Activated T-cell treated with anti-CD3 and anti-CD28 coated beads, Interleukin-2, amount 50 U/mL, for 48 hours (primary cell): ENCODE measurements around the gene LONP2.
"Not testable (repeated sequence)": the region's sequence is repeated elsewhere in the genome, so short reads cannot be mapped to it uniquely, and the experiment has no call there.

ENCODE experiments used
- DNase-seq, 2 experiments: peaks; one replicate each; pipeline ENCODE4 v3.0.0-alpha.2; 2020

The LONP2 gene

DNA sequence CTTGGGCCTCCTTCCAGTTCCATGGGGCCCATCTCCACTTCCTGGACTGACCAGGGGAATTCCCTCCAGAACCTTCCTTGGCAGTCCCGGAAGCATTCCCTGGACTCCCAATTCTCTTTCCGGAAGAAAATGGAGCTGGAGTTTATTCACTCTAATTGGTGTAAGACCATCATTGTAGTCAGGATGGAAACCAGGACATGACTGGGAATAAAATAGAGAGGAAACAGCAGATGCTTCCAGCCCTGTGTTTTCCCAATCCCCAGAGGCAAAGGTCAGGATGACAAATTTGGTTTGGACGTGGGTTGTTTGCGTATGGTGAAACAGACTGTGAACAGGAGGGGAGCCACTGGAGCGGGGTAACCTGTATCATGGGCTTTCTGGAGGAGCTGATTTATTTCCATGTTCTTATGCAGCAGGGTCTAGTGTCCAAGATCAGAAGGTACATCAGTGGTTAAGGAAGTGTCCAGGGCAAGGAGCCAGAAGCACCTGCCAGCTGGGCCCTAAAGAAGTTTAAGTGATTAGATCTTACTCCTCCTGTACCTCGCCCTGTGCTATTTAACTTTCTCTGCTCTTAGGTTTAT lies 8.5 kb upstream of the LONP2 start:
- DNase-seq: no peak

DNA sequence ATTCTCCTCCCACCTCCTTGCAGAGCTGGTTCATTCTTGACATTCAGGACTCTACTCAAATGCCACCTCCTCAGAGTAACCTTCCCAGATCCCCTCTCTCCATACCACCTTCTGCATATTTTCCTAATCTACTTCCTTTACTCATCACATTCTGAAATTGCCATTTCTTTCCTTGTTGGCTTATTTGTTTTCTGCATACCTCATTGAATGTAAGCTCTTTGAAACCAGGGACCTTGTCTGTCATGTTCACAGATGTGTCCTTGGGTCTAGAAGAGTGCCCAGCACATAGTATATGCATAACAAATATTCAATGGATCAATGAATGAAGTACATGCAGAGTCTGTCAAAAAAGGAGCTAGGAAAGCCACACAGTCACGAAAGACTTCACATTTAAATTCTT lies 7.8 kb upstream of the LONP2 start:
- no peak for DNase-seq

DNA sequence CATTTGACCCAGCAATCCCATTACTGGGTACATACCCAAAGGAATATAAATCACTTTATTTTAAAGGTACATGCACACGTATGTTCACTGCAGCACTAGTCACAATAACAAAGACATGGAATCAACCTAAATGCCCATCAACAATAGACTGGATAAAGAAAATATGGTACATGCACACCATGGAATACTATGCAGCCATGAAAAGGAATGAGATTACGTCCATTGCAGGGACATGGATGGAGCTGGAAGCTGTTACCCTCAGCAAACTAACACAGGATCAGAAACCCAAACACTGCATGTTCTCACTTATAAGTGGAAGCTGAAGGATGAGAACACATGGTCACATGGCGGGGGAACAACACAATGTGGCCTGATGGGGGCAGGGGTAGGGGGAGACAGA lies 4.0 kb upstream of the LONP2 start:
- not testable (repeated sequence) for DNase-seq

DNA sequence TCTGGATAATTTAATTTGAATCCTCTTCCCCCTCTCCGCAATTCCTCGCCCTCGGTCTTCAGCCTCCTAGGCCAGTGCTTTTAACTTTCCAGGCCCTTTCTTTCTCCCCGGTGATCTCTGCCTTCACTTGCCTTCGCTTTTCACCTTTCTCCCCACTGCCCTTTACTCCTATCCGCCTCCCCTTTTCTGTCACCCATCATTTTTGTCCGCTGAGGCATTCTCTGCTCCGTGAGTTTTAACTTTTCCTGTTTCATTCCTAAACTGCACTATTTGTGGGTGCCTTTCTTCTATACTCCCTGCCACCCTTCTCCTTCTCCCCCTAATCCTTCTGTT lies 729 bp downstream of the LONP2 start:
- DNase-seq: no peak

DNA sequence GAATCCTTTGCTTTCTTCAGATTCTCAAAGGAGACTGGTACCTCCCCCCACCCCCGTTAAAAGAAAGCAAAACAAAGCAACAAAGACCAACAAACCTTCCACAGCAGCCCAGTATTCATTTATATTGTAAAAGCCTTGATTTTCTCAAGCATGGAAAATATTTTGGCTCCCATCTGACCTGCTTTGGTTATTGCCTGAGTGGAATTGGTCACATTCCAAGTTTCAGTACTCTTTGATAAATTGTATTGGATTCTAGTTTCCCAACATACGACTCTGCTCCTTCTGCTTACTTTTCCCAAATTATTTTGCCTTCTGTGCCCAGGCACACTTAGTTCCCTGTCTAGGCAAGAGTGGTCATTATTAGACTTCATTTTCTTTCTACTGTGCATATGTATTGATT lies 2.0 kb downstream of the LONP2 start:
- no peak for DNase-seq

DNA sequence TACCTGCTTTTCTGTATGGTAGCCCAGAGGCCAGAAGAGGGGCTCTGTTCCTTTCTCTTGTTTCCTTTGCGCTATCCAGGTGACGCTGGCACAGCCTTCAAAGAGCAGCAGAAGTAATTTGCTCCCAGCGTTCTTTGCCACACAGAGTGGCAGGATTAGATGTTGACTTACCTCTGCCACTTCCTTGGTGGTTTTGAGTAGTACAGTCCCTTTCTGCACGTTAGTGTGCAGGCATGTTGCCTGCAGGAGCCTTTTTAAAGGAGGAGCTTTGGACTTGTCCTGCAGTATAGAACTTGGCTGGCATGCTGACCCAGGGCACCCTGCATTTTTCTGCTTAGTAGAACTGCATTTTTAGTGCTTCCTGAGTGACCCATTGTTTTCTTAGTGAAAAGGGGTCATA lies 3.2 kb downstream of the LONP2 start, which contains the start of gene ABCC11:
Gene ABCC11 (minus strand): TSS at position 229 of the 400 bp plus-strand sequence. CDS start 15,618 bp downstream, outside the sequence.
- DNase-seq: no peak

DNA sequence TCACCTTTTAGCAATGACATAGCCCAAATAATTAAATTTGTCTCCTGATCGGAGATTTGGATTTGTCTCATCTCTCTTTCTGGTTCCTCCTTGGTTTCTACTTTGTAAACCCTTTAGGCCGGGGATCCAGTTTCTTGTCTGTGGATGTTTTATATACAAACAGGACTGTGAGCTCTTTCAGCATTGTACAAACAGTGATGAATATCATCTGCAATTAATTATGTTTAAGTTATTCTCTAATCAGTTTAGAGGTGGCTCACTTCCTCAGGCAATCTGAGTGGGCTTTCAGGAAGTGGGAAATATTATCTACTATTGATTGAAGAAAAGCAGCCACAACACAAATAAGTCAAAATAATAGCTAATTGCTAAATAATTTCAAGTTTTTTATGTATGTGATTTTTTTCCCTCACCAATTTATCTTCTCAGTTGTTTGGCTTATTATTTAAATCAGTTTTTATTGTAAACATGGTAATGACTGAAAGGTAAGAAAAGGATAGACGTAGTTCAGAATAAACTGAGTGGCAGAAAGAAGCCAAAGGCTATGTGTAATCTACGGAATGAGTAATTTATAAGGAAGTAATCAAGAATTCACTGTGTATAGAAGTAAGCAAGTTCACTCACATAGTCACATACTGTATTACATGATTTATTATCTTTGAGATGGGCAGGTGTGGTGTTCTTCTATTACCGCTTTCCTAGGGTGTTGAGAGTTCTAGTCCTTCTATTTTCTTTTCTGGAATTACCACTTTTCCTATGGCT lies 6.6 kb downstream of the LONP2 start:
- DNase-seq: no peak

DNA sequence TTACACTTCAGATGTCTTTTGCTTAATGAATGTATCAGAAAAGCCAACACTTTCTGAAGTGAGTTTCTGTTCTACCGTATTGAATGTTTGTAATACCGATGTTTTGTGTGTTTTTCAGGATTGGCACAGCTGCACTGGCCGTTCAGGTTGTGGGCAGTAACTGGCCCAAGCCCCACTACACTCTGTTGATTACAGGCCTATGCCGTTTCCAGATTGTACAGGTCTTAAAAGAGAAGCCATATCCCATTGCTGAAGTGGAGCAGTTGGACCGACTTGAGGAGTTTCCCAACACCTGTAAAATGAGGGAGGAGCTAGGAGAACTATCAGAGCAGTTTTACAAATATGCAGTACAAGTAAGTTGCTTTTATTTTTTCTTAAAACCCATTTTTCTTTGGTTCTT lies 7.9 kb downstream of the LONP2 start:
- no peak for DNase-seq

DNA sequence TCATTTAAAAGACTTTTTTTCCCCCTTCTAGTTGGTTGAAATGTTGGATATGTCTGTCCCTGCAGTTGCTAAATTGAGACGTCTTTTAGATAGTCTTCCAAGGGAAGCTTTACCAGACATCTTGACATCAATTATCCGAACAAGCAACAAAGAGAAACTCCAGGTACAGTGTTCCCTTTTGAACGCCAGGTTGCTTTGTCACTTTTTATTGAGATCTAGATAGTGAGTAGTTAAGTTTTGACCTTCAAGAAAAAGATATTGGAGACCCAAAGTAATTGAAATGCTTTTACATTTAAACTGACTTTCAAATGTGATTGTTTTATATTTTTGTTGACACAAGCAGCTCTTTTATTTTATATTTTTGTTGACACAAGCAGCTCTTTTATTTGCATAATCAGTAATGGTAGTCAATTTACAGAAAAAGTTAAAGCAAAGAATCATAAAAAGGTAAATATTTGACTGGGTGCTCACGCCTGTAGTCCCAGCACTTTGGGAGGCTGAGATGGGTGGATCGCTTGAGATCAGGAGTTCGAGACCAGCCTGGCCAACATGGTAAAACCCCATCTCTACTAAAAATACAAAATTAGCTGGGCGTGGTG lies 12.6 kb downstream of the LONP2 start:
- no peak for DNase-seq

DNA sequence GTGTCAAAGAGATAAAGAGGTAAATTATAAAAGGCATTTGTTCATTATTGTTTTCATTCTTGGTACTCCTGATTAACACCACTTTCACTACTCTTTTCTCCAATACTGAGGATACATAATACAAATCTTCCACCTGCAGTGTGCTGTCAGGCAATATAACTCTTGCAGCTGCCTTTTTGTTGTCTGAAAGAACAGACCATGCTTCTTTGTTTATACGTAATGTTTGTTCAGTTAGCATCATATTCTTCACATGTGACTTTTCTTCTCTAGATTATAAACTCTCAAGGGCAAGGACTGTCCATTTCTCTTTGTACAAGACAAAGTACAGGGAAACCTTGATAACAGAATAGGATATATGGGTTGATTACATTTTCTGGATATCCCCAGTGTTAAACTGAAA lies 17.5 kb downstream of the LONP2 start:
- DNase-seq: no peak

DNA sequence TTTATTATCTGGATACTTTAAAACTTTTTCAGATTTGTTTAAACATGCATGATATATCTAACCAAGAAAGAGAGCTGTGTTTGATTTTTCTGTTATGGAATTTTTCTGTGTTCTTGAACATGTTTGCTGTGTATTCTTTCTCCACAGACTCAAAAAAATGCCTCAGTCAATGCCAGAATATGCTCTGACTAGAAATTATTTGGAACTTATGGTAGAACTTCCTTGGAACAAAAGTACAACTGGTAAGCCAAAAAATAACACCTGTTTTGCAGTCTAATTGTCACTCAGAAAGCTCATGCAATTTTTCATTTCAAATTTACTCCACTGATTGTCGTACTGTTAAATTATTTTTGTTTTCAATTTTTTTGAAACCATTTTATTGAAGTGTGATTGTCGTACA lies 18.5 kb downstream of the LONP2 start:
- DNase-seq: no peak

DNA sequence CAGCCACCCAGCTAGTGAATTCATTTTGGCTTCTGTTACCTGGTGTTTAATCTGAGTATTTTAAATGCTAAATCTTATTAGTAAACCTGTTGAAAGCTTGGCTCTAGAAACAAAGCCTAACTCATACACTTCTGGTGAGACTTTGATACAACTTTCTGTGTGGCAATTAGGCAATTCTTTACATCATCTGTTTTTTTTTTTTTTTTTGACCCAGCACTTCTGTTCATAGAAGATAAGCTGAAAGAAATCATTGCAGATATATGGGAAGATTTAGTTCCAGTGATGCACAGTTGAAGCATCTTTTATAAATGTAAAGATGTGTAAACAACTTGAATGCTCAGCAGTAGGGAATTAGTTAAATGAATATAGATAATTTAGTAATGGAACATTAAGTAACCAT lies 24.9 kb downstream of the LONP2 start:
- DNase-seq: no peak

DNA sequence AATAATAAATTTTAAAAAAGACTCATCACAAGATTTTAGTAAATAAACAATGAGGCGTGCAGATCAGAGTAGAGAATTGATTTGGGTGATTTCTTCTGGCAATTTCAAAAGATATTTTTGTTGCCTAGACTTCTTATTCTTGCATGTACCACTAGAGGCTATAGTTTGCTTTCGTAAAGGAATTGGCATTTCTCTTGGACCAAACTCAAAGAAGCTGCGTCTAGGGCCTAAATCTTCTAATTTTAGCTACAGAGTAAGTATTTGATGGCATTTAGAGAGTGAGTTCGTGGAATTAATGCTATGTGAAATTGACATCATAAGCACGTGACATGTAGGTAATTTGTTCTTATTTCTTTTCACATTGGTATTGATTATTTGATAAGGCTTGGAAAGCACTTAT lies 27.6 kb downstream of the LONP2 start:
- DNase-seq: no peak

DNA sequence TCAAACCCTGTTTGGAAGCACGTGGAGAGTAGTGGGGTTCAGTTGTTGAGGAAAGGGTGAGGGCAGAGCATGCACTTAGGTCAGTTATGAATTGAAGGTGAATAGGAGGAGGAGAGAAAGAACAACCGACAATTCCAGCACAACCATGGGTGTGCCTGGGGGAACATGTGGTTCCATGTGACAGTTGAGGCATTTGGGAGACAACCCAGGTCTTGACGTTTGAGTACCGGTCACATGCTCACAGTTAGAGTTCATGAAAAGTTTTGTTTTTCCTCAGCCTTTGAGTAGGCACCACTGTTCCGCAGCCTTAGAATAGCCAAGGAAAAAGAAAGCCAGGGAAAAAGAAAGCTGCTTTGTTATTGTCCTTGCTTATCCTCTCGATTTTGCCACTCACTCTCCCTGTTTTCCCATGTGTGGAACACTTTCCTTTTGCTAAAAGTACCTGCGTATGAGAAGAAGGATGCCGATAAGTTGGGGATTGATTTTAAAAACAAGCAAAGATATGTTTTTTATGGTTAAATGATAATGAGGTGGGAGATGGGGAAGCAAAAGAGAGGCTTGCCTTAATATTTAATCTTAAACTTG lies 28.8 kb downstream of the LONP2 start:
- no peak for DNase-seq

DNA sequence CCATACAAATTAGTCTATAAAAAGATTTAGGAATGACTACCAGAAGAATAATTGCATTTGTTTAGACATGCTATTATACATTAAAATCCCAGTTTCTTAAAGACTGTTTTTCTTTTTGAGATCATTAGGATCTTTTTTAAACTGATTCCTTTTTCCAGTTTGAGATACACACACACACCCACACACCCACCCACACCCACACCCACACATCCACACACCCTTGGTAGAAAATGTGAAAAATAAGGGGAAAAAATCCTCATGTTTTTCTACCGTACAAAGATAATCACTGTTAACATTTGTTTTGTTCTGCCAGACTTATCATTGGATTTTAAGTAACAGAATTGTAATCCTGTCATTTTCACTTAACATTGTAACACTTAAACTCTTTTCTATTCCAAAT lies 30.4 kb downstream of the LONP2 start:
- no peak for DNase-seq

DNA sequence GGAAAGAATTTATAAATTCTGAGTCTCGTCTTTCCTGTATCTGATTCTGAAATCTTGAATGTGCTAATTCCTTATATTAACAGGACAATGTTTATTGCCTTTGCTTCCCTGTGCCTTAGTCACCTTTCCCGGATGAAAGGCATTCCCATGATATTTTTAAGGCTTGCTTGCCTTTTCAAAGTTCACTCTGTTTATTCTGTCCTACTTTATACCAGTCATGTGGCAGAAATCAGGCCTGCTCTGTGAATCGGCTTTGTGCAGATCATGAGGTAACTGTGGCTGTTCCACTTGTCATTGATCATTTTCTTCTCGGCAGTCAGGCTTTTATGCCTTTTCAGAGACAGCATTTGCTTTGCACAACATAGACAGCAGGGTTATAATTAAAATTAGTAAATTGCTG lies 32.0 kb downstream of the LONP2 start:
- DNase-seq: no peak

DNA sequence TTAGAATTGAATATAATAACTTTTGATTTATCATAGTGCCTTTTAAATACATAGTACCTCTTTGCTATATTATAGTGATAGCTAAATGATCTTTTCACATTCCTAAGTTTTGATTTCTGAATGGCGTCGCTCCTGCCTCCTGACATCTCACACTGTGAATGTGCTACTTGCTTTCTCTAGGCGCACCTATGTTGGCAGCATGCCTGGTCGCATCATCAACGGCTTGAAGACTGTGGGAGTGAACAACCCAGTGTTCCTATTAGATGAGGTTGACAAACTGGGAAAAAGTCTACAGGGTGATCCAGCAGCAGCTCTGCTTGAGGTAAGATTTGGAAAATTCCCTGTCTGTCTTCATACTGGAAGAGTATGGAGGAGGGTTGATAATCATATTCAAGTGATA lies 33.1 kb downstream of the LONP2 start:
- DNase-seq: no peak

DNA sequence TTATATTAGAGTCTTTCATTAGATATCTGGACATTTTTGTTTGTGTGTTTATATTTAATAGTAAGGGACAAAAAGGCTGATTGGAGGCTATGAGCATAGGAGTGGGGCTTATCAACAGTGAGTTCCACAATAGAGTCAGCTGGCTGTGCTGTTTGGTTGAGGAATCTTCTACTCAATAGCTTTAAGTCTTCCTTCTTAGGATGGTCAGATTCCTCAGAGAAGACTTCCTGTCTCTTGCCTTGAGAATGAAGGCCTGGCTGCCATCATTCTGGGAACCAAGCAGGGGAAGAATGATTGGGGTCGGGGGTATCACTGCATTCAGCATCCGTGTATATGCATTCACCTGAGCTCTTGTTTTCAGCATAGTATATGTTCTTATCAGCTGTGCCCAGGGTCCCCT lies 35.1 kb downstream of the LONP2 start:
- DNase-seq: no peak

DNA sequence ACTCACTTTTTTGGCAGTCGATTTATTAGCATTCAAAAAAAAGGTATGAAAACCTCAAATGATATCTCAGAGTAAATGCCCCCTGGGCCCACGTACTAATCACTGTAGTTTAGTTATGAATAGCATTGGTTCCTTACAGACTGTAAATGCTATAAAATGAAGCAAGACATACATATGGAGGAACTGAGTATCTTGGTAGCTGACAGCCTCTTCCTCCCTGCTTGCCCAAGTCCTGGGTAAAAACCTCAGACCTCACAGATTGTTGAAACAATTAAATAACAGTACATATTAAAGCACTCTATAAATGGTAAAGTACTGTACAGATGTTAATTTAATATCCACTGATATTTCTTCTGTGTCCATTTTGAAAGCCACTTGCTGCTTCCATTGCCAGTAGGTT lies 36.4 kb downstream of the LONP2 start:
- no peak for DNase-seq

DNA sequence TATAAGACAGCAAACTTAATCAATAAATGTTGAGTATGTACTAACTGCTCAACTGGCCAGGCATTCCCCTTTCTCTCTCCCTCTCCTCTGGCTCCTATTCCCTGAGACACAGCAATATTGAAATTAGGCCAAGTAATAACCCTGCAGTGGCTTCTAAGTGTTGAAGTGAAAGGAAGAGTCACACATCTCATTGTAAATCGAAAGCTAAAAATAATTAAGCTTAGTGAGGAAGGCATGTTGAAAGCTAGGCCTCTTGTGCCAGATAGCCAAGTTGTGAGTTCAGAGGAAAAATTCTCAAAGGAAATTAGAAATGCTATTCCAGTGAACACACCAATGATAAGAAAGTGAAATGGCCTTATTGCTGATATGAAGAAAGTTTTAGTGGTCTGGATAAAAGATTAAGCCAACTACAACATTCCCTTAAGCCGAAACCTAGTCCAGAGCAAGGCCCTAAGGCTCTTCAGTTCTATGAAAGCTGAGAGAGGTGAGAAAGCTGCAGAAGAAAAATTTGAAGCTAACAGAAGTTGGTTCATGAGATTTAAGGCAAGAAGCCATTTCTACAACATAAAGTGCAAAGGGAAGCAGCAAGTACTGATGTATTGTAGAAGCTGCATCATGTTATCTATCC lies 38.6 kb downstream of the LONP2 start:
- no peak for DNase-seq

DNA sequence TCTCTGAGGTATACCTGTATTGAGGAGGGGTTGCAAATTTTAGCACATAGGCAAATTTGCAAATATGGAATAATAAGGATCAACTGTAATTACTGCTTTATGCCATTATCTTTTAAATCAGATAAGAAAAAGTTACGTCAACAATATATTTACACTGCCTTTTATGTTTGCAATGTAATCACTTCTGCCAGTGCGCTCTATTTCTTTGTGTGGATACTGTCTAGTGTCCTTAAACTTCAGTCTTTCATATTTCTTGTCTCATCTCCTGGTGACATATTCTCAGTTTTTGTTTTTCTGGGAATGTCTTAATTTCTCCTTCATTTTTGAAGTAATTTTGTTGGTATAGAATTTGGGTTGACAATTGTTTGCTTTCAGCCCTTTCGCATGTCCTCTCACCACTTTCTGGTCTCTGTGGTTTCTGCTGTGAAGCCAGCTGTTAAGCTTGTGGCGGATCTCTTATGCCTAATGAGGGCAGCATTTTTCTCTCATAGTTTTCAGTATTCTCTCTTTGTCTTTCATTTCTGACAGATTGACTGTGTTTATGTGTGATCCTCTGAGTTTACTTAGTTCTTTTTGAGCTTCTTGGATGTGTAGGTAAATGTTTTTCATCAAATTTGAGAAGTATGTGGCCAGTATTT lies 40.8 kb downstream of the LONP2 start:
- no peak for DNase-seq

DNA sequence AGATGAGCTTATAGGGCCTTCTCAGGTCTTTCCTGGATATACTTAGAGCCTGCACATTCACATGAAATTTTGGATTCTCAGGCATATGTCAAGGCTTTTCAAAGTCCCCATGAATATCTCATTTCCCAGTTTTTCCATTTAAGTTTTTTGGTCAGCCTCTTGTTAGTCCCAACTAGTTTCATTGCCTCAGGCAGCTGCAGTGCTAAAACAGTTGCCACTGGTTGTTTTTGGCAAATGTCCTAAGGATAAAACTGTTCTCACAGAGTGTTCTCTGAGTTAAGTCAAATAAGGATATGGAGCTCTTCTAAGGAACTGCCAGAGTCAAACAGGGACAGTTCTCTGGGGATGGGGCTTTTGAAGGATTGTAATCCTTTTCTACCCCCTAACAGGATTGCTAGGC lies 43.1 kb downstream of the LONP2 start:
- no peak for DNase-seq

DNA sequence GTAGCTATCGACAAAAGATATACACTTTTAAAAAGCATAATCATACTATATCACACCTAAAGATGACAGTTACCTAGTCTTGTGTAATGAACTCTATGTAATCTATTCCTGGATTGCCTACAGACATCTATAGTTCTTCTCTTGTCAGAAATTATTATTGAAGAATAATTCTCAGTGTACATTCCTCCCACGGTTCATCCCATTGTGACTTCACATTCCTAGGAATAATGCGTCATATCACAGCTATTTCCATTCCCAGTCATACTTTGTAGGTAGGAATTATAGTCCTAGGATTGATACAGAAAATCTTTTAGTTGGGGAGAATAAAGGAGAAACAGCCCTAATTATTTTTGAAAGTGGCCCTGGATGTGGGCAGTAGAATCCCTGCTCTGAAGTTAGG lies 47.2 kb downstream of the LONP2 start:
- no peak for DNase-seq
